HG03521 (cell line): ENCODE measurements around the gene C20orf202.

Experiments used
- ATAC-seq: cut with Tn5 transposase; IDR thresholded peaks from one replicate; pipeline ENCODE4 v1.9.1; 2021; ENCODE audit warnings: mild to moderate bottlenecking, moderate library complexity; ENCODE audit not compliant: unreplicated experiment

Gene C20orf202

DNA sequence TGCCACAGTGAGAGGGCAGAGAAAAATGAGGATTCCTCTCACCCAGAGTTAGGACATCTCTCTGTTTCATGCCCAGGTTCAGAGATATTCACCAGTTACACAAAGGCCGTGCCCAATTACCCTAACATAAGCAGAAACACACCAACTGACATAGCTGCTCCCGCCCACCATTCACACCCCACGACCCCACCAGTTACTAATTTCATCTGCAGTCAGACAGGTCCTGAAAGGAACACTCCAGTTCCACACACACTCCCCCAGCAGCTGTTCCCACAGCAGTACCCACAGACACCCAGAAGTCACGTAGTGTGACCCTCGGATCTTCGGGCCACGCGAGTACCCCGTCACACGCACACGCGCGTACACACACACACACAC is 19.0 kb upstream of the C20orf202 start:
- ATAC-seq, result no peak

DNA sequence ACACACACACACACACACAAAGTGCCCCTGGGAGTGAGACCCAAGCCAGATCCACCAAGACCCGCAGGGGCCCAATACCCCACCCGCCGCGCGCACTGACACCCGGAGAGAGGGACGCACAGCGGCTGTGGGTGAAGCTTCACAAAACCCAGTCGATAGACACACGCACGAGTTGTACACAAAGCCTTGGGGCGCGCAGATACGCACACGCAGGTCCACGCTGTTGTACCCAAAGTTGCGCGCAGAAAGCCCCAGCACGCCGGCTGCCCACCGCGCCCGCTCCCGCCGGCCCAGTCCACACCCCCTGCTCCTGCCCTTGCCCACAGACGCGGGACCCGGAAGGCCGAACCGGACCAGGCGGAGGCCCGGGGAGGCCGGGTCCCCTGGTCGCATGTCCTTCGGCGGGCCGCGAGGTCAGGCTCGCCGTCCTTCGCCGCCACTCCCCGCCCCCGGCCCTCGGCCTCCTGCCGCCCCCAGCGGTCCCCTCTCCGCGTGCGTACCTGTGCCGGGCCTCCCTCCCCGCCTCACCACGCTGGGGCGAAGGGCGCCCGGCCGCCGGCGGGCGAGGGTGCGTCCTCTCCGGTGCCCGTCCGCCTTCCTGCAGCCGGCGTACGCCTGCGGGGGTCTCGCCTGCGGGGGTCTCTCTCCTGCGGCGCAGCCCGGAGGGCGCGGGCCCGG is 18.5 kb upstream of the C20orf202 start, which contains the start of gene TMEM74B:
Gene TMEM74B (minus strand): TSS at position 344 of the 678 bp plus-strand sequence. CDS start 1,180 bp downstream, outside the sequence.
- ATAC-seq, result no peak

DNA sequence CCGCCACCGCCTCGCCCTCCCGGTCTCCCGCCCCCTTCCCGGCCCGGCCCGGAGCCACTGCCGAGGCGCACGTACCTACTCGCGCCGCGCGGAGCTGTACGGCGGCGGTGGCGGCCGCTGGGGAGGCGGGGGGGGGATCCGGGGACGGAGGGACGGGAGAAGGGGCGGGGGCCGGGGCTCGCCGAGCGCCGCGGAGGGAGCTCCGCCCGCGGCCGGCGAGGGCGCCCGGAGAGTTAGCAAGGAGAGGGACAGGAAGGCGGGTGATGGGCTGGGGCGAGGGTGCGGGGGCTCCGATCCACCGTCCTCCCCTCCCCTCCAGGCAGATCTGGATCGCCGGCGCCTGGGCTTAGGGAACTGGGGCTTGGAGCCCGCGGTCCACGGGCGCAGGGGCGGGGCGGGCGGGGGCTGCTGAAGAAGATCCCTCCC is 17.9 kb upstream of the C20orf202 start:
- ATAC-seq, result no peak

DNA sequence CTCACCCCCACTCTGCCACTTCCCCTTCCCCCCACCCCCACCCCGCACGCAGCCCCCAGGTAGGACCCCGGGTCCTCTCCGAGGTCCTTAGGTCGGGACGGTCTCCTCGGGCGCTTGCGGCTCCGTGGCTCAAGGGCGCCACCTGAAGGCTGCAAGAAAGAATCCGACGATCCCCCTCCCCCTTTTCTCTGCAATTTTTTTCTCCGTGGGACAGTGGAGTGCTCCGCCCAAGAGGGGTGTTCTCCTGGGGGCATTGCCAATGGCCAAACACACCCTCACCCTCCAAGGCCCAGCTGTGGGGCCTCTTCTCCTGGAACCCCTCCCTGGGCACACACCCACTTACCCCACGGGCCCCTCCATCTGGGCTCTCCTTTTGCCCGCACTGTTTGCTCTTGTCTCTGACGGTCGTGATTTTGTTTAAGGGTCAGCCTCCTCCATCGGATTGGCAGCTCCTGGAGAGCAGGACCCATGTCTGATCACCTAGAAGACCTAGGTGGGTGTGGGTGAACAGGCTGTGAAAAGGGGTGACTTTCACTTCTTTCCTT is 17.4 kb upstream of the C20orf202 start:
- ATAC-seq, result no peak

DNA sequence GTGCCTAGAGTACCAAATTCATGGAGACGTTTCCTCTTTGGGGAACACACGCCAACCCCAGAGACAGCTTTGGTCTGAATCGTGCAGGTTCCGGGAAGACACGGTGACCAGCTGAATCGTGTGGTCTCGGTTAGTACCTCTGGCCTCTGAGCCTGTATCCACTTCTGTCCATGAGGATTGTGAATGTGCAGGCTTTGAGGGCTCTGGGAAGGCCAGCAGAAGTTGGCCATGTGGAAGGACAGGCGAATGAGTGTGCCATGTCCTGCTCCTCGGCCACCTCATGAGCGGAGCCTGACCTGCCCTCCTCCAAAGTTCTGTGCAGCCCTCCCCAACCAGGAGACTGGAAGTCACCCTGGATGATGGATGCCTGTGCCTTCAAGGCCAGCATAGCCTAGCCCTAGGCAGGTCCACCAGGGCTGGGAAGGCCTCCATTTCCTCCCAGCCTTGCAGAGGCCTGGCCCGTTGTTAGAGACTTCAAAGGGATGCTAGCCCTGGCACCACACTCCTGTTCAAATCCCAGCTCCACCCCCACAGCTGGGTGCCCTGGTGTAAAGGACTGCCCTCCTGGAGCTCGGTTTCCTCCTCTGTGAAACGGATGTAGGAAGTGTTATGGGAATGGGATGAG is 16.8 kb upstream of the C20orf202 start:
- ATAC-seq, result no peak

DNA sequence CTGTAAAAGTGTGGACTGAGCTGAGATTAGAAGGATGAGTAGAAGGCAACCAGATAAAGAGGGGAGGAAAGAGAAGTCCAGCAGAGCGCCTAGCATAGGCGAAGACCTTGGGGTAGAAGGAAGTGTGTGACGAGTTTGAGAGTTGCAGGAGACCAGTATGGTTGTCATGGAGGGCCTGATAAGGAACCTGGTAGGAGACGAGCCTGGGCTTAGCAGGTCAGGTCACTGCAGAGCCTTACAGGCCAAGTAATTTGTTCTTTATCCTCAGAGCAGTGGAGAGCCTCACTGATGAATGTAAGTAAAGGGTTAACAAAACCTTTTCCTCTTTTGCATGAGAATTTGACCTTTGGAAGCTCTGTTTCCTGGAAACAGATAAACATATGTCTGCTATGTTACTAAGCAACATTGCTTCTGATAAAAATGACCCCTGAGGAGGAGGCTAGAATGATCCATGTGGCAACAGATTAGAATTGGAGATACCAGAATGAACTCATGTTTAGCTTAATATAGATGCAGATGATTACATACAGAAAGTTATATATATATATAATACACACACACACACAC is 15.6 kb upstream of the C20orf202 start:
- no peak for ATAC-seq

DNA sequence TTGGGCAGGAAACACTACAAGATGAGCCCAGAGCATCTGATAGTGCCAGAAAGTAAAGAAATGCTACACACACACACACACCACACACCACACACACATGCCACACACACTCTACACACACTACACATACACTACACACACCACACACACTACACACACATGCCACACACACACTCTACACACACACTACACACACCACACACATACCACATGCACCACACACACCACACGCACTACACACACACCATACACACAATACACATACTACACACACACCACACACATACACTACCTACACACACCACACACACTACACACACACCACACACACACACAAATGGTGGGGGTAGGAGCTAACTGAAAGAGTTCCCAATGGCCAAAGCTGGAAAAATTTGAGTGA is 14.9 kb upstream of the C20orf202 start:
- ATAC-seq, result no peak

DNA sequence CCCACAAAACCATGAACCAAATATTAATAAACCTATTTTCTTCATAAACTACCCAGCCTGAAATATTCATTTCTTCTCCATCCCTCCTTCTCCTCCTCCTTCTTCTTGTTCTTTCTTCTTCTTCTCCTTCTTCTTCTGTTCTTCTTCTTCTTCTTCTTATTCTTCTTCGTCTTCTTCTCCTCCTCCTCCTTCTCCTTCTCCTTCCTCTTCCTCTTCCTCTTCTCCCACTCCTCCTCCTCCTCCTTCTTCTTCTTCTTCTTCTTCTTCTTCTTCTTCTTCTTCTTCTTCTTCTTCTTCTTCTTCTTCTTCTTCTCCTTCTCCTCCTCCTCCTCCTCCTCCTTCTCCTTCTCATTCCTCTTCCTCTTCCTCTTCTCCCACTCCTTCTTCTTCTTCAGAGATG is 13.4 kb upstream of the C20orf202 start:
- ATAC-seq, result no peak

DNA sequence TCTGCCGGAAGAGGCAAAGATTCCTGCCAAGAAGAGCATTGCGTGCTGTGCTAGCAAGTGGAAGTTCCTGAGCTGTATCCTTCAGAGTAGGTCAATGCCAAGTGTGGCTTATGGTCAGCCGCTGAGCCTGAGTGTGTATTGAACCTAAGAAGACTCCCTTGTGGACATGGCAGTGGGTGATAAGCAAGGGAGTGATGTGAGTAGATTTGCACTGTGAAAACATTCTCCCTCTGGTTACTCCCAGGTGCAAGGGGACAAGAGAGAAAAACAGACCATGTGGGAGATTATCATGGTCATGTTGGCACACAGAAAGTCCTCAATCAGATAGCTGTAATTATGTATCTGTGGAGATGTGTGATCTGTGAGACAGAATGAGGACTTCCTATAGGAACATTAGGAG is 12.4 kb upstream of the C20orf202 start:
- ATAC-seq, result no peak

DNA sequence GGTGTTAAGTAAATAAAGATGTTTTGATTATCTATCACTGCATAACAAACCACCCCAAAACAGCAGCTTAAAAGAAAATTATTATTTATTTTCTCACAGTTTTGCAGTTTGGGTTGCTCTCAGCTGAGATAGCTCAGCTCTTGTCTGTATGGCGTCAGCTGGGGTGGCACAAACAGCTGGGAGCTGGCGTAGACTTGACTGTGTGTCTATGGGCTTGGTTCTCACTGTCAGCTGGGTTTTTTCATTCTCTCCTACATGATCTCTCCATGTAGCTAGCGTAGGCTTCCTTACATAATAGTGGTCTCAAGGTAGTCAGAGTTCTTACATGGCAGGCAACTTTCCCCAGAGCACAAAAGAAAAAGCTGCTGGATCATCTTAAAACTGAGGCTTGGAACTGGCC is 12.0 kb upstream of the C20orf202 start:
- no peak for ATAC-seq

DNA sequence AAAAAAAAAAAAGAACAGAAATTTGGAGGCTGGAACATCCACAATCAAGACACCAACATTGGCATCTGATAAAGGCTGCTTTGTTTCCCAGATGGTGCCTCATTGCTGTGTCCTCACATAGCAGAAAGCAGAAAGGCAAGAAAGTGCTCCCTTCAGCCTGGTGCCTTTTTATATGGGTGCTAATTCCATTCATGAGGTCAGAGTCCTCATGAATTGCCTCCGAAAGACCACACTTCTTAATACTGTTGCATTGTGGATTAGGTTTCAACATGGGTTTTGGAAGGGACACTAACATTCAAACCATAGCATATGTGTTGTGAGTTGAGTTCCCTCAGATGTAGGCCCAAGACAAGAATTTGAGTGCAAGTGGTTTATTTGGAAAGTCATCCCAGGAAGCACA is 8.0 kb upstream of the C20orf202 start:
- ATAC-seq, result no peak

DNA sequence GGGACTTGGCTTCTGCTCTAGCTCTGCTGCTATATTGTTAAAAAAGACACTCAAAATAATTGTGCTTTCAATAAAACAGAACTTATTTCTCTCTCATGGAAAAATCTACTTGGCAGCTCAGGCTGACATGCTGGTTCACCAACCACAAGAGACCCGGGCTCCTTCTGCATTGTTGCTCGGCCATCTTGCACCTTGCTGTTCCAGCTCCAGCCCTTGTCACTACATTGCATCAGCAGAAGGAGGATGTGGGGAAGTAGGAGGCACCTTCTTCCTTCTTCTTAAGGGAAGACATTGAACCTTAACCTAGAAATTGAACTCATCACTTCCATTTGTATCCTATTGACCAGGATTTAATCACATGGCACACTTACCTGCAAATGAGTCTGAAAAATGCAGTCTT is 6.6 kb upstream of the C20orf202 start:
- no peak for ATAC-seq

DNA sequence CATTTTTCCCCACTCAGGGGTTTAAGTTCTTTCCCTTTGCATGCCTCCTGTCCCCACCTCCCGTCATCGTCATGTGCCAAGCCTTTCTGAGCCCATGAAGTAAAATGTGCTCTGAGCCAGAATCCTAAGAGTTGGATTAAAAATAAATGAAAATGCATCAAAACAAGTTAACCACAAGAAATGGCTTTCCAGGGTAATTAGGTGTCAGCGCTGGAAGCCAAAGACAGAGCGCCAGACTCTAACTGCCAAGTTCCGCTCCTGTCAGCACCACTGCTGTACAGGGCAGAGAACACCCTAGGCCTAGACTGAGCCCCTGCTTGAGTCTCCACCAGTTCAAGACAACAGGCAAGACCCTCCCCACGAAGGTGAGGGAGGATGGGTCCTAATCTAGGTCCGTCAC is 5.5 kb upstream of the C20orf202 start:
- no peak for ATAC-seq

DNA sequence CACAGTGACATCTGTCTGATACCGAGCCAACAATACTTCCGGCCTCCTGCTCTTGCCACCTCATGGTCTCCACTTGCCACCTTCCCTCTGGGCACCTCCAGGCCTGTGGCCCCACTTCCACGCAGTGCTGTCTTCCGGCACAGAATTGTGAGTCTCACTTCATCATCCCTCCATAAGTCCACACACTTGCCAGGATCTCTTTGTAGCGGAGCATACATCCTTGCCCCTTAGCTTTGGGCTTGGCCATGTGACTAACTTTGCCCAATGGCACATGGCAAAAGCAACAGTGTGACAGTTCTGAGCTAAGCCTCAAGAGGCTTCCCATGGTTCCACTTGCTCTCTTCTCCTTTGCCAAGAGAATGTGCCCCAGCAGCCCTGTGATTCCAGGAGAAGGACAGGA is 4.5 kb upstream of the C20orf202 start:
- no peak for ATAC-seq

DNA sequence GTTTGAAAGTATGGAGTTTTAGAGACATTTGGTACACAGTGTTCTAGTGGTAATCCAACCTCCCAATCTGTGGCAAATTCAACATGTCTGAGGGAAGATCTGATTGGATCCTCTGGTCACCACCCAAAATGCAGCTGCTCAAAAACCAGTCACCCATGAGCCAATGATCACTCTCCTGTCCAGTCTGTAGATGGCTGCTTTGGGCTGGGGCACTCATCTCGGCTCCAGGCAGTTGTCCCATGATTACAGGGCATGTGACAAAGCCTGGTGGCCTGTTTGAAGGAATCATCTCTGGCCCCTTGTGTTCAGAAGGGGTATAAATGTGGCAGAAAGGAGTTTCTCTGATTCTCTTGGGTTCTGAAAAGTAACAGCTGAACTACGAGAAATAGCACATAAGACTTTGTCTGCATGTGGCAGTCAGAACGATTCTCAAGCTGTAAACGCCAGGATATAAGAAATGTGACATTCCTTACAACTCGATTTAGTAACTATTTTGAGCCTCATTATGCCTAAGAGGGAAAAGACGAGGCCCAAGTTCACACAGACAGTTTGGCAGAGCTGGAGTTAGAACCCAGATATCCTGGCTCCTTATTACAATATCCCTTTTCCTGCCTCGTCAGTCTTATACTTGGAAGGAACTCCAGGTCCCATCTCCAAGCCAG is 3.9 kb upstream of the C20orf202 start:
- no peak for ATAC-seq

DNA sequence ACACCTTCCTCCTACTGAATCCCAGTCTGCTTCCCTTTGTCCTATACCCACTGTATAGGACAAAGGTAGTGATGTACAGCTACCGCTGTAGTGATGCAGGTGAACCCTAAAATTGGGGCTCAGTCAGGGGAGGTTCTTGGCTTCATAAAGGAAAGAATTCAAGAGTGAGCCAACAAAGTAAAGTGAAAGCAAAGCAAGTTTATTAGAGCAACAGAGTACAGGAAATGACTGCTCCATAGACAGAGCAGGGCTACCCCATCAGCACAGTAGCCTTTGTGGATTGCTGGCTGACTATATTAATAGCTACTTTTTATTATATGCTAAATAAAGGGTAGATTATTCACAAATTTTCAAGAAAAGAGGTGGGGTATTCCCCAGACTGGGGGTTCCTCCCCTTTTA is 3.3 kb upstream of the C20orf202 start:
- ATAC-seq, result no peak

DNA sequence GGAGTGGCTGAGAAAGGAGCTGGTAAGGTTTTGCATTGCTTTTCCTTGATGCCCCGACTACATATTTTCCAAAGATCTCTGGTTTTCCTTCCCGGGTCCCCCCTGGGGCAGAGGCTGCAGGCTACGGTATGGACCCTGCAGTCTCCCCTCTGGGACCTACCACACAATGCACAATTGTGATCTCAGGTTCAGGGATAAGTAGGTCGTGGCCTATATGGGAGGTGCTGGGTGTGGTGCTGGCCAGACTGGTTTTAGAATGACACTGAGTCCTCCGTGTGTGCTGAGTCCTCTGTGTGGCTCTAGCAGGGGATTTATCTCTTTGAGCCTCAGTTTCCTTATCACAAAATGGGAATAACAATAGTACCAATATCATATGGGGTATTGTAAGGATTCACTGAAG is 376 bp downstream of the C20orf202 start:
- ATAC-seq, result no peak

DNA sequence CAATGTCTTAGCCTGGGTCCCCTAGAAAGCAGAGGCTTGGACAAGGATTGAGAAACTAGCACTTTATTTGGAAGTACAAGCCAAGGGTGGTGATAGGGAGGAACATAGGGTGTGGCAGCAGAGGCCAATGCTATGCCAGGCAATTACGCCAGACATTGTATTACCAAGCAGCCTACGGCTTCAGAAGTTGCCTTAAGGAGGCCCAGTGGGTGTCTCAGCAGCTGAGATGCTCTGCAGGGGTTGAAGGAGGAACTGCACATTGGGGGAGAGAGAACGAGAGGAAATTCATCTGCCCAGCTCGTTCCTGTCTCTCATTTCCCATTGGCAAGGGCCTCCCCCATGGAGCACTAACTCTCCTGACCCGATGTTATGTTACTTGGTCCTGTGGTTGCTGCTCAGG is 859 bp downstream of the C20orf202 start:
- no peak for ATAC-seq

DNA sequence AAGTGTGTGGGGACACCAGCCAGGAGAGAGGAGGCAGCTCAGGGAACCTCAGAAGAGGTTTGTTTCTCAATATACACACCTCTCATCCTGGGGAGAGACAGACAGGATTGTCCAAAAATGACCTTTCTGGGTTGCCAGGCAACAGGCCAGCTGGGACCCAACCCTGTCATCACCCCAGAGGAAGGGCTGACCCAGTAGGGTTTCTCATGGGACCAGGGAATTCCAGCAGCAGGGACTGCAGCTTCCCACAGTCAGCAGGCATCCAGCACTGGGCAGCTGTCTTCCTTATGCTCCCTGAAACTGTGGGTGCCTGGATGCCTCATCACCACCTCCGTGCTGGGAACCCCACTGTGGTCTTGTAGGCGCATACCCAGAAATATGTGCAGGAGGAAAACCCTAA is 1.3 kb downstream of the C20orf202 start:
- ATAC-seq, result no peak

DNA sequence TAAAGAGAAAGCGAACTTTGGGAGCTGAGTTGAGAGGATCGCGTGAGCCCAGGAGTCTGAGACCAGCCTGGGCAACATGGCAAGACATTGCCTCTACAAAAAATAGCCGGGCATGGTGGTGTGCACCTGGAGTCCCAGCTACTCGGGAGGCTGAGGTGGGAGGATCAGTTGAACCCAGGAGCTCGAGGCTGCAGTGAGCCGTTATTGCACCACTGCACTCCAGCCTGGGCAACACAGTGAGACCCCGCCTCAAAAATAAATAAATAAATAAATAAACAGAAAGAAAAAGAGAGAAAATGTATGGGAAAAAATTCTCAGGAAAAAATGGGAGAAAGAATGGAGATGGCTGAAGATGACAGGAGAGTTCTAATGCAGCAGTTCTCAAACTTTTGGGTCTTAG is 2.5 kb downstream of the C20orf202 start:
- no peak for ATAC-seq

DNA sequence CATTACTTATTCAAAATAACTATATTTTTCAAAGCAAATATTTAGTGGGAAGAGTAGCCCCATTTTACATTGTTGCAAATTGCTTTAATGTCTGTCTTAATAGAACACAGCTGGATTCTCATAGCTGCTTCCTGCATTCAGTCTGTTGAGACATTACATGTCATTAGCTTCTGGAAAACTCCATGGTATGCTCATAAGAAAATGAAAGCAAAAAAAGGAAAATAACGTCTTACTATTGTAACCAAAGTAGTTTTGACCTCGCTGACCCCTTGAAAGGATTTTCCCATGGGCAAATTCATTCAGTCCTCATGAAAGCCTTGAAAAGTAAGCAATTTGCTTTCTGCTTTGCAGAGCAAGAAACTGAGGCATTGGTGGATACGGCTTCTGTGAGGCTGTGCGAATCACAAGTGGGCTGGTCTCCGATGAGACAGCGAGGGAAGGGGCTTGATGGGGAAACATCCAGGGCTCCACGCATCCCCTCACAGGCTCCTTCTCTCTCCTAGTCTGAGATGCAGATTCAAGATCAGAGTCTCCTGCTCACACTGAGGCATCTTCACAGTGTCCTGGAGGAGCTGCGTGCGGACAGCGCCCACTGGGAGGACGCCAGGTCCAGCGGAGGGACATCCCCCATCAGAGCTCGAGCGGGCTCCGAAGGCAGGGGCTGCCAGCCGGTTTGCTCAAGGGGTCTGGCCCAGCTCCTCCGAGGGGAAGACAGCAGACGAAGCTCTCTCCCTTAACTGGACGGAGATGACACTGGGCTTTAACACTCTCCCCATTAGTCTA is 3.3 kb downstream of the C20orf202 start:
- ATAC-seq, result no peak
